Thyroid gland (tissue), 4 donors: ENCODE results near the gene L1CAM. TPM values are rescaled to one million over a fixed set of nuclear protein-coding genes. Genes with fewer than 3 reads are reported as not detected.

Experiments
- DNase-seq, 2 donors: peaks; one replicate each; pipeline ENCODE4 v3.0.0-alpha.2; 2019
- H3K27ac ChIP-seq, 3 donors: fragments of 200-600 bp; sonication (generic); 1 replicate in 2 of 3; 2 replicates in 1 of 3; pipeline ENCODE4 v1.5.1; 2016 to 2019; ENCODE audit warnings: mild to moderate bottlenecking in 1 of 3, moderate library complexity in 1 of 3
- H3K27me3 ChIP-seq: fragments of 200-600 bp; sonication (generic); one replicate; pipeline ENCODE4 v1.5.1; 2019
- H3K36me3 ChIP-seq, 2 donors: fragments of 200-600 bp; sonication (generic); one replicate each; pipeline ENCODE4 v1.5.1; 2016 to 2019
- H3K4me1 ChIP-seq, 2 donors: fragments of 200-600 bp; sonication (generic); one replicate each; pipeline ENCODE4 v1.5.1; 2017 to 2019
- H3K4me3 ChIP-seq, 3 donors: fragments of 200-600 bp; sonication (generic); replicated peaks in 1 of 3; 1 replicate in 2 of 3; 2 replicates in 1 of 3; pipeline ENCODE4 v1.5.1; 2016; ENCODE audit warnings: mild to moderate bottlenecking in 1 of 3
- H3K9me3 ChIP-seq: fragments of 200-600 bp; sonication (generic); one replicate; pipeline ENCODE4 v1.5.1; 2017
- CTCF ChIP-seq, 6 experiments: fragments of 200-600 bp in 3 of 6; fragments of 450-650 bp in 3 of 6; sonication (generic) in 3 of 6; IDR thresholded peaks; one replicate each; pipeline ENCODE4 v1.5.1; 2016 to 2019; ENCODE audit warnings: antibody characterized with exemption in 6 of 6, mild to moderate bottlenecking in 2 of 6, inconsistent platforms in 1 of 6, moderate library complexity in 1 of 6
- POLR2A ChIP-seq, 2 donors: fragments of 450-650 bp; IDR thresholded peaks; one replicate each; pipeline ENCODE4 v1.6.1; 2017; ENCODE audit warnings: antibody characterized with exemption in 2 of 2, mild to moderate bottlenecking in 2 of 2, moderate library complexity in 1 of 2
- WGBS, 2 donors: methylation state at CpG; one replicate each; pipeline ENCODE4 v1.1.5; 2017; 5-methylcytosine and 5-hydroxymethylcytosine counted together
- intact Hi-C: fragments of 100-400 bp; cut with DNase I; formaldehyde crosslinking; loops from one replicate; pipeline ENCODE4 v1.15.1; 2023
- total RNA-seq, 4 donors: library from RNA; depleted of rRNA; stranded (reverse); fragments of >200 nt; gene quantifications; one replicate each; pipeline ENCODE4 v1.2.3, GENCODE V29; 2016

Gene L1CAM
- total RNA-seq, 4 donors from 2014 or later: 0.45 to 2.2 (median 0.75) TPM

- Histone ChIP-seq H3K36me3 (no peaks in the 10 kb centered on the region), H3K4me1 (no peaks in the 10 kb centered on the region), H3K27ac (no peak overlapping the region), H3K9me3 (no peaks in the 10 kb centered on the region), H3K4me3 (no peak overlapping the region), H3K27me3 (no peaks in the 10 kb centered on the region)
- intact Hi-C loops: no loop called here
- 50 to 74% methylated on average over 2 to 9 of the region's 30 CpGs for WGBS, 2 donors
- DNase-seq: no peak
- TF ChIP-seq CTCF (IDR thresholded peaks at IDR 0.05): no peak
- TF ChIP-seq POLR2A (IDR thresholded peaks at IDR 0.05): no peak
These were observed 21.2 kb downstream of the L1CAM start for GRCh38 chrX:153864561-153865320.

DNA sequence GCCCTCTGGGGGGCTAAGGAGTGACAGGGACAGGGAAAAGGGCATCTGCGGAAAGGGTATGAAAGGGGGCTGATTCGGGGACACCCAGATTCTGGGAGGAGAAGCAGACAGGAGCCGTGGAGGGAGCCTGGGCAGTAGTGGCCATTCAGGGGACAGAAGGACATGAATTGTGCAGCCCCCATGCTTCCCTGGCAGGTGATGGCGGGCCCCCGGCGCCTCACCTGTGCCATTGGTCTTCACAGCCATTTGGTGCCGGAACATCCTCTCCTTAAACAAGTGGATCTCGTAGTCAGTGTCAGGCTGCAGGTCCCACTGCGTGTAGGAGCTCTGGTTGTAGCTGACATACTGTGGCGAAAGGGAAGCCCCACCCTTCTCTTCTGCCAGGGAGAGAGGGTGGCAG lies 21.9 kb downstream of the L1CAM start:
- Histone ChIP-seq H3K27ac (no peak overlapping the region), H3K27me3 (no peaks in the 10 kb centered on the region), H3K4me1 (no peaks in the 10 kb centered on the region), H3K36me3 (no peaks in the 10 kb centered on the region), H3K4me3 (no peak overlapping the region), H3K9me3 (no peaks in the 10 kb centered on the region)
- intact Hi-C loops: no loop called here
- 61 to 92% methylated on average over 3 to 5 of the region's 10 CpGs for WGBS, 2 donors
- TF ChIP-seq POLR2A (IDR thresholded peaks at IDR 0.05): no peak
- no peak for TF ChIP-seq CTCF (IDR thresholded peaks at IDR 0.05)
- no peak for DNase-seq

DNA sequence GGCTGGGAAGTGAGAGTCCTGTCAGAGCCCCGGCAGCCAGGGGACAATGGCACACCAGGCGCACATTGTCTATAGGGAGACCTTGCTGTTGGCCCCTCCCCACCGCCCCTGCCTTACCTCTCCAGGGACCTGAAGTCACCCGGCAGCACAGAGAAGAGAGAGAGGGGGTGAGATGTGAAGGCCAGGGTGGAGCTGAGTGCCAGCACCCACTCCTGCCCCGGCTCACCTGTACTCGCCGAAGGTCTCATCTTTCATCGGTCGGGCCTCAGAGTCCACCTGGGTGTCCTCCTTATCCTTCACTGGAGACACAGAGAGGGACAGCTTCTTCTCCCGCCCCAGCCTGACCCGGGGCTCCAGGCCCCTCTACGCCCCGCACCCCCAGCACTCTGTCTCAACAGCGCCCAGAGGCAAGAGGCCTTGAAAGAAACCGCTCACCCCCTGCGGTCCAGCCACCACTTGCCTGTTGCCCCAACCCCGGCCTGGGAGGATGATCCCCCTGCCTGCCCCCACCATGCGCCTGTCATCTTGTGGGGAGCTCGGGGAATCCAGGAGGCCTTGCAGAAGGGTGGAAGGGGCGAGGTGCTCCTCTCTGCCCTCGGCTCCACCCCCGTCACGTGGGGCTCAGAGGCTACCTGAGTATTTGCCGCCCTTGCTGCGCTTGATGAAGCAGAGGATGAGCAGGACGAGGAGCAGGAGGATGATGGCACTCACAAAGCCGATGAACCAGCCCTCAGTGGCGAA lies 22.6 kb downstream of the L1CAM start:
- DNase-seq: no peak
- TF ChIP-seq CTCF (IDR thresholded peaks at IDR 0.05) (no peak), POLR2A (IDR thresholded peaks at IDR 0.05) (no peak)
- no peaks in the 10 kb centered on the region for H3K9me3 ChIP-seq
- H3K4me1 ChIP-seq: no peaks in the 10 kb centered on the region
- no peak overlapping the region for H3K4me3 ChIP-seq
- H3K36me3 ChIP-seq: no peaks in the 10 kb centered on the region
- no peaks in the 10 kb centered on the region for H3K27me3 ChIP-seq
- intact Hi-C loops: no loop called here
- 43 to 67% methylated on average over 2 to 4 of the region's 28 CpGs for WGBS, 2 donors
- H3K27ac ChIP-seq: no peak overlapping the region

DNA sequence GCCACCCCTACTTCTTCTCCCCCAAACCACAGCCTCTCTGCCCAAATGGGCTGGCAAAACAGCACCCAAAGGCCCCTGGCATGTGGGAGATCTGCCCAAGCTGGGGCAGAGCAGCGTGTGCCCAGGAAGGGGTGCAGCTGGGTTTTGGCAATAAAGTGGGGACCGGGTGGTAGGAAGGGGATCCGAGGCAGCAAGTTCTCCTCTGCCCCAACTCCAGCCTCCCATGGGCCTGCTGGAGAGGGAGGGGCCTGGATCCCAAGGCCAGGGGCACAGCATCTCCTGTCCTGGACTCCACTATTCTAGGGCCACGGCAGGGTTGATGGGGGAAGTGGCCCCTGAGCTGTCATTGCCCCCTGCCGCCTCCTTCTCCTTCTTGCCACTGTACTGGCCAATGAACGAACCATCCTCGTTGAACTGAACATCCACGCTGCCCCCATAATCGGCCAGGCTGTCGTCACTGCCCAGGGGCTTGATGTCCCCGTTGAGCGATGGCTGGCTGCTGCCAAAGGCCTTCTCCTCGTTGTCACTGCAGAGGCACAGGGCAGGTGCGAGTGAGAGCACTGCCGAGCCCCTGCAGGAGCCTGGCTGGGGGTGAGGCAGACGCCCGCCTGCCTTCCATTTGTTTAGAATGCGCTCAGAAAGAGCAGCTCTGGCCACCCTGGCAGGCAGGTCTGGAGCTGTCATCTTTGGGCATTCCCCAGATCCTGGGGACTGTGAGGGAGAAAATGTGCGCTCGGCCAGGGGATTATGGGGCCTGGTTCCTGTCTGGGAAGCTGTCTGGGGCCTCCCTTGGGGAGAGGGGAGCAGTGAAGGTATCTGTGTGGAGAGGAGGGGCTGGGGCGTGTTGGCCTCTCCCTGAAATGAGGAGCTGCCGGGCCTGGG lies 23.4 kb downstream of the L1CAM start:
- Histone ChIP-seq H3K27ac (no peak overlapping the region), H3K27me3 (no peaks in the 10 kb centered on the region), H3K9me3 (no peaks in the 10 kb centered on the region), H3K36me3 (no peaks in the 10 kb centered on the region), H3K4me1 (no peaks in the 10 kb centered on the region), H3K4me3 (no peak overlapping the region)
- no peak for TF ChIP-seq CTCF (IDR thresholded peaks at IDR 0.05)
- TF ChIP-seq POLR2A (IDR thresholded peaks at IDR 0.05): no peak
- no peak for DNase-seq
- WGBS, 2 donors: 40 to 64% methylated on average over 2 to 6 of the region's 22 CpGs
- intact Hi-C loops: no loop called here
